Activated naive CD8-positive, alpha-beta T cell (primary cell): ENCODE data around the gene TAS1R2.

Experiments used
- H3K27ac Mint-ChIP-seq: one replicate; pipeline ENCODE4 v1.8.0; 2021; ENCODE audit warnings: mixed read lengths
- H3K27me3 Mint-ChIP-seq: one replicate; pipeline ENCODE4 v1.8.0; 2021; ENCODE audit warnings: mixed read lengths
- H3K36me3 Mint-ChIP-seq: one replicate; pipeline ENCODE4 v1.8.0; 2021; ENCODE audit warnings: mixed read lengths
- H3K4me1 Mint-ChIP-seq: one replicate; pipeline ENCODE4 v1.8.0; 2021; ENCODE audit warnings: low read depth, mixed read lengths
- H3K4me3 Mint-ChIP-seq: one replicate; pipeline ENCODE4 v1.8.0; 2021; ENCODE audit warnings: mild to moderate bottlenecking, mixed read lengths
- H3K9me3 Mint-ChIP-seq: one replicate; pipeline ENCODE4 v1.8.0; 2021; ENCODE audit warnings: low read depth, mixed read lengths

The TAS1R2 gene

GRCh38 chr1:18891426-18891780 lies 31.9 kb upstream of the TAS1R2 start:
- no peaks in the 10 kb centered on the region for H3K27me3 Mint-ChIP-seq
- H3K9me3 Mint-ChIP-seq, result no peaks in the 10 kb centered on the region
- H3K4me3 Mint-ChIP-seq, result no peak overlapping the region
- no peaks in the 10 kb centered on the region for H3K4me1 Mint-ChIP-seq
- no peak overlapping the region for H3K27ac Mint-ChIP-seq
- H3K36me3 Mint-ChIP-seq, result no peaks in the 10 kb centered on the region

GRCh38 chr1:18890706-18891425 lies 31.4 kb upstream of the TAS1R2 start:
- H3K4me3 Mint-ChIP-seq, result no peak overlapping the region
- H3K27ac Mint-ChIP-seq, result no peak overlapping the region
- H3K27me3 Mint-ChIP-seq, result no peaks in the 10 kb centered on the region
- no peaks in the 10 kb centered on the region for H3K36me3 Mint-ChIP-seq
- H3K4me1 Mint-ChIP-seq, result no peaks in the 10 kb centered on the region
- H3K9me3 Mint-ChIP-seq, result no peaks in the 10 kb centered on the region

GRCh38 chr1:18886003-18886335 lies 26.5 kb upstream of the TAS1R2 start:
- Mint-ChIP-seq H3K27me3 (no peaks in the 10 kb centered on the region), H3K4me1 (no peaks in the 10 kb centered on the region), H3K36me3 (no peaks in the 10 kb centered on the region), H3K27ac (no peak overlapping the region), H3K4me3 (no peak overlapping the region), H3K9me3 (no peaks in the 10 kb centered on the region)

GRCh38 chr1:18885311-18886002 lies 26.0 kb upstream of the TAS1R2 start:
- Mint-ChIP-seq H3K4me1 (no peaks in the 10 kb centered on the region), H3K9me3 (no peaks in the 10 kb centered on the region), H3K27me3 (no peaks in the 10 kb centered on the region), H3K4me3 (no peak overlapping the region), H3K36me3 (no peaks in the 10 kb centered on the region), H3K27ac (no peak overlapping the region)

- H3K9me3 Mint-ChIP-seq, result no peaks in the 10 kb centered on the region
- no peaks in the 10 kb centered on the region for H3K36me3 Mint-ChIP-seq
- no peaks in the 10 kb centered on the region for H3K4me1 Mint-ChIP-seq
- H3K27ac Mint-ChIP-seq, result no peak overlapping the region
- no peaks in the 10 kb centered on the region for H3K27me3 Mint-ChIP-seq
- H3K4me3 Mint-ChIP-seq, result no peak overlapping the region
Observed at GRCh38 chr1:18884727-18885126, 25.3 kb upstream of the TAS1R2 start.

- H3K27ac Mint-ChIP-seq, result no peak overlapping the region
Observed at GRCh38 chr1:18884419-18884717, 24.9 kb upstream of the TAS1R2 start.

GRCh38 chr1:18883636-18884418 lies 24.4 kb upstream of the TAS1R2 start:
- H3K4me1 Mint-ChIP-seq, result no peaks in the 10 kb centered on the region

More at GRCh38 chr1:18884419-18884717, 24.9 kb upstream of the TAS1R2 start:
- Mint-ChIP-seq H3K4me1 (no peaks in the 10 kb centered on the region), H3K27me3 (no peaks in the 10 kb centered on the region), H3K36me3 (no peaks in the 10 kb centered on the region), H3K4me3 (no peak overlapping the region), H3K9me3 (no peaks in the 10 kb centered on the region)

GRCh38 chr1:18883079-18883478 lies 23.6 kb upstream of the TAS1R2 start:
- Mint-ChIP-seq H3K27me3 (no peaks in the 10 kb centered on the region), H3K4me1 (no peaks in the 10 kb centered on the region), H3K4me3 (no peak overlapping the region)

More at GRCh38 chr1:18883636-18884418, 24.4 kb upstream of the TAS1R2 start:
- Mint-ChIP-seq H3K36me3 (no peaks in the 10 kb centered on the region), H3K27ac (no peak overlapping the region), H3K9me3 (no peaks in the 10 kb centered on the region), H3K27me3 (no peaks in the 10 kb centered on the region), H3K4me3 (no peak overlapping the region)

GRCh38 chr1:18882486-18882885 lies 23.0 kb upstream of the TAS1R2 start:
- no peaks in the 10 kb centered on the region for H3K36me3 Mint-ChIP-seq
- H3K9me3 Mint-ChIP-seq, result no peaks in the 10 kb centered on the region
- H3K27me3 Mint-ChIP-seq, result no peaks in the 10 kb centered on the region
- H3K4me3 Mint-ChIP-seq, result no peak overlapping the region
- H3K27ac Mint-ChIP-seq, result no peak overlapping the region
- no peaks in the 10 kb centered on the region for H3K4me1 Mint-ChIP-seq

More at GRCh38 chr1:18883079-18883478, 23.6 kb upstream of the TAS1R2 start:
- Mint-ChIP-seq H3K9me3 (no peaks in the 10 kb centered on the region), H3K27ac (no peak overlapping the region), H3K36me3 (no peaks in the 10 kb centered on the region)

- Mint-ChIP-seq H3K4me3 (no peak overlapping the region), H3K36me3 (no peaks in the 10 kb centered on the region), H3K27me3 (no peaks in the 10 kb centered on the region), H3K4me1 (no peaks in the 10 kb centered on the region), H3K9me3 (no peaks in the 10 kb centered on the region), H3K27ac (no peak overlapping the region)
Observed at GRCh38 chr1:18881642-18882431, 22.4 kb upstream of the TAS1R2 start.

- Mint-ChIP-seq H3K27ac (no peak overlapping the region), H3K4me1 (no peaks in the 10 kb centered on the region), H3K9me3 (no peaks in the 10 kb centered on the region), H3K36me3 (no peaks in the 10 kb centered on the region), H3K4me3 (no peak overlapping the region), H3K27me3 (no peaks in the 10 kb centered on the region)
Observed at GRCh38 chr1:18881164-18881563, 21.7 kb upstream of the TAS1R2 start.

GRCh38 chr1:18880585-18880984 lies 21.1 kb upstream of the TAS1R2 start:
- Mint-ChIP-seq H3K4me3 (no peak overlapping the region), H3K36me3 (no peaks in the 10 kb centered on the region), H3K27ac (no peak overlapping the region), H3K27me3 (no peaks in the 10 kb centered on the region), H3K9me3 (no peaks in the 10 kb centered on the region), H3K4me1 (no peaks in the 10 kb centered on the region)

- no peaks in the 10 kb centered on the region for H3K36me3 Mint-ChIP-seq
- no peak overlapping the region for H3K27ac Mint-ChIP-seq
- no peak overlapping the region for H3K4me3 Mint-ChIP-seq
- no peaks in the 10 kb centered on the region for H3K9me3 Mint-ChIP-seq
- no peaks in the 10 kb centered on the region for H3K4me1 Mint-ChIP-seq
- H3K27me3 Mint-ChIP-seq, result no peaks in the 10 kb centered on the region
Observed at GRCh38 chr1:18879791-18880309, 20.4 kb upstream of the TAS1R2 start.

- Mint-ChIP-seq H3K27me3 (no peaks in the 10 kb centered on the region), H3K27ac (no peak overlapping the region), H3K4me1 (no peaks in the 10 kb centered on the region), H3K4me3 (no peak overlapping the region), H3K36me3 (no peaks in the 10 kb centered on the region), H3K9me3 (no peaks in the 10 kb centered on the region)
Observed at GRCh38 chr1:18879215-18879790, 19.8 kb upstream of the TAS1R2 start.
